ENCODE data around the gene THAP11.

THAP11 gene

DNA sequence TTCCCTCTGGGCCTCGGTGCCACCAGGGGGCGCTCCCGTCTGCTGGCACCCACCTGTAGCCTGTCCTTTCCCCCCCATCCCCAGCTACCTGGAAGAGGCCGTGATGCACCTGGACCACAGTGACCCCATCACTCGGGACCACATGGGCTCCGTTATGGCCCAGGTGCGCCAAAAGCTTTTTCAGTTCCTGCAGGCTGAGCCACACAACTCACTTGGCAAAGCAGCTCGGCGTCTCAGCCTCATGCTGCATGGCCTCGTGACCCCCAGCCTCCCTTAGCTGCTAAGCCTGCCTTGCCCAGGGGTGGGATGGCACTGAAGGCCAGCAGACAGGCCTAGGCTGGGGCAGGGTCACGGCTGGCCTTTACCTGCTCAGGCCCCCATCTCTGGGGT, 41.7 kb downstream of the THAP11 start:
- peak; percentile 67 for DNase-seq (ENCODE audit: low read depth)

DNA sequence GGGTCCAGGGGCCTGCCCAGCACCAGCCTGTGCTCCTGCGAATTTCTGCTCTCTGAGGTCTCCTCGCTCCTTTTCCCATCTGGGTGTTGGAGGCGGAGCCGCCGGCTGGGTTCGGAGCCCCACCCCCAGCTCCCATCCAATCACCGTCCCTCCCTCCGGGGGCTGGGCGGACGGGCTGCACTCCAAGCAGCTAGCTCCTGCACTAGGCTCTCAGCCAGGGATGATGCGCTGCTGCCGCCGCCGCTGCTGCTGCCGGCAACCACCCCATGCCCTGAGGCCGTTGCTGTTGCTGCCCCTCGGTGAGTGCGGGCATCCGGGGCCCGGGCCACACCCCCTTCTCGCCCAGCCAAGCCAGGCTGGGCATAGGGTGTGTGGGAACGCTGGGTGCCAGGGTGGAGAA, 42.6 kb downstream of the THAP11 start, which contains the start of gene NRN1L:
Gene NRN1L (plus strand): TSS at position 202 of the 400 bp plus-strand sequence. CDS start 19 bp downstream, at position 221.
- no peak for DNase-seq (ENCODE audit: low read depth)

DNA sequence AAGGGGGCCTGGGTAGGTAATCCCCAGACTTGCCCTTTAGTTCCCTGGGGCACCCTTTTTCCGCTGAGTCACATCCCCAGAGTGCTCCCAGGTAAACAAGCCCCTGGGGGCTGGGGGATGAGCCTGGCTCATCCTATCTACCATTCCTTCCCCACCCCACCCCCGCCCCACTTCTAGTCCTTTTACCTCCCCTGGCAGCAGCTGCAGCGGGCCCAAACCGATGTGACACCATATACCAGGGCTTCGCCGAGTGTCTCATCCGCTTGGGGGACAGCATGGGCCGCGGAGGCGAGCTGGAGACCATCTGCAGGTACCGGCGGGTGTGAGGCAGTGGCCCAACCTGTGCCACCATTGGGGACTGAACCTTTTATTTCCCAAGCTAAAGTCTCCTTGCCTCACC, 43.4 kb downstream of the THAP11 start:
- no peak for DNase-seq (ENCODE audit: low read depth)

DNA sequence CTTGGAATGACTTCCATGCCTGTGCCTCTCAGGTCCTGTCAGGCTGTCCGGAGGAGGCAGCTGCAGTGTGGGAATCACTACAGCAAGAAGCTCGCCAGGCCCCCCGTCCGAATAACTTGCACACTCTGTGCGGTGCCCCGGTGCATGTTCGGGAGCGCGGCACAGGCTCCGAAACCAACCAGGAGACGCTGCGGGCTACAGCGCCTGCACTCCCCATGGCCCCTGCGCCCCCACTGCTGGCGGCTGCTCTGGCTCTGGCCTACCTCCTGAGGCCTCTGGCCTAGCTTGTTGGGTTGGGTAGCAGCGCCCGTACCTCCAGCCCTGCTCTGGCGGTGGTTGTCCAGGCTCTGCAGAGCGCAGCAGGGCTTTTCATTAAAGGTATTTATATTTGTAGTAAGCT, 43.9 kb downstream of the THAP11 start:
- no peak for DNase-seq (ENCODE audit: low read depth)

DNA sequence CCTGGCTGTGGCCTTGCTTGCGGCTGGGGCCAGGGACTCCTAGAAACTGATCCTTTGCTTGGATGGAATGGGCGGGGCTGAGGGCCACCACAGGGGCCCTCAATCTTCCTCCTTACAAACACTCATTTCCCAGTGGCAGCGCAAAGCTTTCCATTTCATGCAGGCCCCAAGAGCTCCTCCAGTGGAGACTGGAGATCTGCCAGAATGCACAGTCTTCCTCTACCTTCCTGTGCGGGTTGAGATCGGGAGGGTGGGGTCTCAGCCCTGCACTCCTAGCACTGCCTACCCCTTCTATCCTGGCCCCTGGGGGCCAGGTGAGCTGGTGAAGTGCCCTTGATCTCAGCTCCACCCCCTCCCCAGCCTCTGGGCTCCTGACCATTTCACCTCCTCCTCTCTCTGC, 44.3 kb downstream of the THAP11 start:
- no peak for DNase-seq (ENCODE audit: low read depth)

DNA sequence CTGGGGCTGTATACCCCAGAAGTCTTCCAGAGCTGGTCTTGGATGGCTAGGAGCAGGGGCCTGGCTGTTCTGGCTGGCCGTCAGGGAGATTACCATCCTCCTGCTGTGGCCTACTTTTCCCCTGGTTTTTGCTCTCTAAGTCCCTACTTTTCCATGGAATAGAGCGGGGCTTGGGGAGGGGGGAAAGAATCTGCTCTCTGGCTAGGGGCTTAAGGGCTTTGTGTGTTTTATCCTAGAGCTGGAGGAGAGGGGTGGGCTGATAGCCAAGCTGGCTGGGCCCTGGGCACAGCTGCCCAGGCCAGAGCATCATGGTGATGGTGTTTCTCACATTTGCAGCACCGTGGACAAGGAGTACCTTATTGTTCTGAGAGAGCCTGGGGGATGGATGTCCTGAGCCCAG, 46.2 kb downstream of the THAP11 start:
- DNase-seq (ENCODE audit: low read depth): no peak

DNA sequence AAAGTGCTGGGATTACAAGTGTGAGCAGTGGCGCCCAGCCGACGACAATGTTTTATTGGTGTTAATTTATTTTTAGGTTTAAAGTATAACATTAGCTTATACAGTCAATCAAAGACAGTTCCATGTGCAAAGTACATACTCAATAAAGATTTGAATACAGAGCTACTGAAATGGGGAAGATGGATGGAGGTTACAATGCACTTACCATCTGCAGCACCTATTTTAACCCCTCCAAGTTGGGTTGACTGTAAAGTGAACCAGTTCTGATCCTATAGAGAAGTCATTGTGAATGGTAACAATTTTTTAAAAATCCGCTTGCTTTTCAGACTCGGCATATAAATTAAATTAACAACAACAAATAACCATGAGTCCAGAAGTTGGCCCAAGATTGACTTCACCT, 50.3 kb downstream of the THAP11 start:
- DNase-seq (ENCODE audit: low read depth): no peak

DNA sequence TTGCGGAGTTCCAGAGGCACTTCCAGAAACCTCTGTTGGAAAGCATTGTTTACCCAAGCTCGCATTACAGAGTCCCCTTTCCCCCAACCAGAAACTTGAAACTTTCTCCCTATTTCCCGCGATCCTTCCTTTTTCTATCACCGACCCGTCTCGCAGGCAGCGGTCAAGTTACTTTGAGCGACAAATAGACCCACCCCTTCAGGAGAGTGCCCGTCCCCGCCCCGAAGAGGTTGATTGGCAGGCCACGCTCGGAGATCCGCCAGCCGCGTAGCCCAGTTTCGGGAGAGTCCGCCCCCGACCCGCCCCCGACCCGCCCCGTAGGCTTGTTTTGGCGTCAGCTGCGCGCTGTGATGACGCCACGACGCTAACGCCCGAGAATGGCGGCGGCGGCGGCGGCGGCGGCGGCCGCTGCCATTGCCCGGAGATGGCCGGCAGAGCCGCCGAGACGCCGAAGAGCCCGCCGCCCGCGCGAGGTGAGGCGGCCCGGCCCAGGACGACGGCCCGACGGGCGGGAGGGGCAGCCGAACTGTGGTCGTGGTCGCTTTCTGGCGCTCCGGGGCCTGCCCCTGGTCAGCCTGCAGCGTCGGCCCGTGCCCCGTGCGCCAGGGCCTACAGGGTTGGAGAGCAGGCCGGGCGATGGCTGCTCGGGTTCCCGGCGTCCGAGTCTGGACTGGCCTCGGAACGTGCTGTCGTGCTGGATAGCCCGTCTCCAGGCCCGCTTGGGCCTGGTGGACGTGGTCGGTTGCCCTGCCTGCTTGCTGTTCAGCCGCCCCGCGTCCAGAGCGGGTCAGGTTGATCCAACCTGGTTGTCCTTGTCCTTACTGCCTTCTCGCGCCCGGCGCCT, 51.0 kb downstream of the THAP11 start, which contains the start of gene PSKH1:
Gene PSKH1 (plus strand): TSS at position 356 of the 844 bp plus-strand sequence. CDS start 15,496 bp downstream, outside the sequence.
- peak; percentile 90 for DNase-seq (ENCODE audit: low read depth)
